IPS DF 4.7 (cell line): ENCODE data around the gene CD79B.

Source experiments
- DNase-seq: peaks from one replicate; pipeline ENCODE4 v3.0.0-alpha.2; 2013; ENCODE audit warnings: low spot score; ENCODE audit errors: extremely low read depth

Gene CD79B

DNA sequence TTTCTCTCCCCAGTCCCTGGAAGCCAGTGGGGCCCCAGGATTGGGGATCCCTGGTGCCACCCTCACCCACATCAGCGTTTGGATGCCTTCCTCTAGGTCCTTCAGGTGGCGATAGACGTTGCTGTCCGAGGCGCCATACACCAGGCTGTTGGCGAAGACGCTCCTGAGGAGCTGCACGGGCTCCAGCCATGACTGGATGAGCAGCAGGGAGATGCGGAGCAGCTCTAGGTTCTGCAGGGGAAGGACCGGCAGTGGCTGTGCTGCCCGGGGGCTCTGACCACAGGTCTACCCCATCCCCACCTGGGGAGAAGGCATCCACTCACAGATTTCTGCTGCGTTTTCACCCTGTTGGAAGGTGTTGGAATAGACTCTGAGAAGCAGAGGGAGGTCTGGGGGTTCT lies 51.4 kb downstream of the CD79B start:
- no peak for DNase-seq
